WTC11 (cell line): ENCODE measurements around the gene FBN2. TPM values are rescaled to one million over a fixed set of nuclear protein-coding genes. Genes with fewer than 3 reads are reported as not detected.

ENCODE experiments used
- ATAC-seq: fragments of 200-7000 bp; cut with Tn5 transposase; 2 replicates; pipeline ENCODE4 v1.10.0; 2021; ENCODE audit warnings: mild to moderate bottlenecking, moderate library complexity
- CTCF ChIA-PET: fragments of 300-600 bp; sonication (Branson Sonifier 250); formaldehyde crosslinking; loops from one replicate; lab custom pipeline; 2021; ENCODE audit warnings: antibody characterized with exemption; lab: Charles Lee
- POLR2A ChIA-PET: fragments of 350-600 bp; sonication (Branson Sonifier 250); formaldehyde crosslinking; loops from one replicate; lab custom pipeline; 2021; ENCODE audit warnings: antibody characterized with exemption; lab: Charles Lee
- DNase-seq: peaks from one replicate; pipeline ENCODE4 v3.0.0; 2021; ENCODE audit warnings: low spot score
- H3K27ac Mint-ChIP-seq: 2 replicates; pipeline ENCODE4 v1.8.0; 2021; ENCODE audit warnings: mixed read lengths
- H3K27me3 Mint-ChIP-seq: 2 replicates; pipeline ENCODE4 v1.8.0; 2021; ENCODE audit warnings: low read depth, mild to moderate bottlenecking, moderate library complexity, mixed read lengths
- H3K36me3 Mint-ChIP-seq: 2 replicates; pipeline ENCODE4 v1.8.0; 2021; ENCODE audit warnings: mixed read lengths
- H3K4me1 Mint-ChIP-seq: 2 replicates; pipeline ENCODE4 v1.8.0; 2022; ENCODE audit warnings: mixed read lengths
- H3K4me3 Mint-ChIP-seq: 2 replicates; pipeline ENCODE4 v1.8.0; 2021; ENCODE audit warnings: mild to moderate bottlenecking, moderate library complexity, mixed read lengths
- H3K9me3 Mint-ChIP-seq: 2 replicates; pipeline ENCODE4 v1.8.0; 2021; ENCODE audit warnings: mixed read lengths
- ATF6 ChIP-seq: sonication (generic); formaldehyde crosslinking; IDR thresholded peaks from 2 replicates; pipeline ENCODE4 v1.8.1; 2023; ENCODE audit warnings: mild to moderate bottlenecking, missing genetic modification reagents
- CDX4 ChIP-seq: fragments of 250-450 bp; sonication (Bioruptor Pico); IDR thresholded peaks from 2 replicates; pipeline ENCODE4 v1.9.0; 2021; ENCODE audit warnings: moderate library complexity, mild to moderate bottlenecking, inconsistent platforms, borderline replicate concordance
- CREB1 ChIP-seq: sonication (generic); formaldehyde crosslinking; IDR thresholded peaks from 2 replicates; pipeline ENCODE4 v1.8.0; 2023; ENCODE audit warnings: mild to moderate bottlenecking, missing genetic modification reagents
- CREM ChIP-seq: sonication (generic); formaldehyde crosslinking; IDR thresholded peaks from 2 replicates; pipeline ENCODE4 v1.8.1; 2022; ENCODE audit warnings: mild to moderate bottlenecking, missing genetic modification reagents, moderate library complexity
- E2F5 ChIP-seq: sonication (generic); formaldehyde crosslinking; IDR thresholded peaks from 2 replicates; pipeline ENCODE4 v1.8.1; 2022; ENCODE audit warnings: mild to moderate bottlenecking, moderate library complexity, missing genetic modification reagents
- ETV6 ChIP-seq: sonication (generic); formaldehyde crosslinking; IDR thresholded peaks from 2 replicates; pipeline ENCODE4 v1.8.1; 2022; ENCODE audit warnings: mild to moderate bottlenecking, missing genetic modification reagents
- FOXP1 ChIP-seq: sonication (generic); formaldehyde crosslinking; IDR thresholded peaks from 2 replicates; pipeline ENCODE4 v1.8.0; 2022; ENCODE audit warnings: missing genetic modification reagents, mild to moderate bottlenecking, moderate library complexity, borderline replicate concordance
- GTF2I ChIP-seq: fragments of 250-450 bp; sonication (Bioruptor Pico); conservative IDR thresholded peaks from 2 replicates; pipeline ENCODE4 v1.4.0; 2021; ENCODE audit warnings: mild to moderate bottlenecking
- HMGA2 ChIP-seq: fragments of 250-450 bp; sonication (Bioruptor Pico); IDR thresholded peaks from 2 replicates; pipeline ENCODE4 v1.4.0; 2021; ENCODE audit warnings: mild to moderate bottlenecking, moderate library complexity
- JUN ChIP-seq: sonication (generic); formaldehyde crosslinking; IDR thresholded peaks from 2 replicates; pipeline ENCODE4 v1.8.0; 2023; ENCODE audit warnings: mild to moderate bottlenecking, missing genetic modification reagents
- MLX ChIP-seq: sonication (generic); formaldehyde crosslinking; IDR thresholded peaks from 2 replicates; pipeline ENCODE4 v1.8.1; 2023; ENCODE audit warnings: mild to moderate bottlenecking, missing genetic modification reagents, moderate library complexity
- NR2C2 ChIP-seq: sonication (generic); formaldehyde crosslinking; IDR thresholded peaks from 2 replicates; pipeline ENCODE4 v1.8.0; 2022; ENCODE audit warnings: mild to moderate bottlenecking, missing genetic modification reagents
- SOX15 ChIP-seq: fragments of 250-450 bp; sonication (Bioruptor Pico); IDR thresholded peaks from 2 replicates; pipeline ENCODE4 v1.9.0; 2021; ENCODE audit warnings: mild to moderate bottlenecking
- STAT6 ChIP-seq: sonication (generic); formaldehyde crosslinking; conservative IDR thresholded peaks from 2 replicates; pipeline ENCODE4 v1.8.1; 2023; ENCODE audit warnings: mild to moderate bottlenecking, low read depth, missing genetic modification reagents, moderate library complexity
- USF2 ChIP-seq: sonication (generic); formaldehyde crosslinking; IDR thresholded peaks from 2 replicates; pipeline ENCODE4 v1.8.1; 2023; ENCODE audit warnings: mild to moderate bottlenecking, missing genetic modification reagents, moderate library complexity
- ZNF121 ChIP-seq: sonication (generic); formaldehyde crosslinking; IDR thresholded peaks from 2 replicates; pipeline ENCODE4 v1.8.0; 2023; ENCODE audit warnings: missing genetic modification reagents
- ZNF219 ChIP-seq: sonication (generic); formaldehyde crosslinking; IDR thresholded peaks from 2 replicates; pipeline ENCODE4 v1.8.0; 2023; ENCODE audit warnings: missing genetic modification reagents, mild to moderate bottlenecking, borderline replicate concordance
- ZNF281 ChIP-seq: sonication (generic); formaldehyde crosslinking; IDR thresholded peaks from 2 replicates; pipeline ENCODE4 v1.8.0; 2023; ENCODE audit warnings: mild to moderate bottlenecking, missing genetic modification reagents
- ZNF317 ChIP-seq: sonication (generic); formaldehyde crosslinking; IDR thresholded peaks from 2 replicates; pipeline ENCODE4 v1.8.1; 2023; ENCODE audit warnings: low read depth, mild to moderate bottlenecking, moderate library complexity, missing genetic modification reagents, borderline replicate concordance
- ZNF425 ChIP-seq: fragments of 250-450 bp; sonication (Bioruptor Pico); conservative IDR thresholded peaks from 2 replicates; pipeline ENCODE4 v1.9.0; 2021; ENCODE audit warnings: mild to moderate bottlenecking
- total RNA-seq: library from RNA; stranded (reverse); gene quantifications from 3 replicates; pipeline ENCODE4 v1.2.3, GENCODE V29; 2021

FBN2 gene
- total RNA-seq, 1 experiment from 2014 or later, result 56.7 TPM

GRCh38 chr5:128472036-128472435 is 66.0 kb downstream of the FBN2 start:
- POLR2A ChIA-PET, result no interaction called here
- Mint-ChIP-seq H3K27ac (no peak overlapping the region), H3K4me1 (peaks cover 4% of the 10 kb centered on the region; the same call in 1 of the 2 replicates), H3K9me3 (peaks cover 13% of the 10 kb centered on the region), H3K4me3 (no peak overlapping the region), H3K27me3 (no peaks in the 10 kb centered on the region), H3K36me3 (peaks cover 13% of the 10 kb centered on the region)
- no peak for DNase-seq
- CTCF ChIA-PET, result no interaction called here
- no peak for TF ChIP-seq ETV6 (CRISPR knock-in tag)
- no peak for TF ChIP-seq ZNF121 (CRISPR knock-in tag)
- no peak for TF ChIP-seq ATF6
- ATAC-seq, result no peak

GRCh38 chr5:128470663-128471062 is 67.4 kb downstream of the FBN2 start:
- H3K27me3 Mint-ChIP-seq, result no peaks in the 10 kb centered on the region
- no peak for TF ChIP-seq USF2
- TF ChIP-seq SOX15 (CRISPR knock-in tag), result no peak
- no peak for TF ChIP-seq CREB1
- TF ChIP-seq GTF2I (CRISPR knock-in tag), result no peak
- TF ChIP-seq CREM (CRISPR knock-in tag), result no peak
- TF ChIP-seq NR2C2, result no peak
- no peak for TF ChIP-seq STAT6 (CRISPR knock-in tag)
- no peak for TF ChIP-seq ZNF425 (CRISPR knock-in tag)
- no peak for TF ChIP-seq HMGA2 (CRISPR knock-in tag)
- no peak for TF ChIP-seq ZNF219
- TF ChIP-seq CDX4 (CRISPR knock-in tag), result no peak
- no peak for TF ChIP-seq E2F5 (CRISPR knock-in tag)
- no peak for TF ChIP-seq ZNF317 (CRISPR knock-in tag)
- no peak for TF ChIP-seq JUN
- no peak for TF ChIP-seq FOXP1 (CRISPR knock-in tag)
- no peak for TF ChIP-seq MLX (CRISPR knock-in tag)
- no peak for TF ChIP-seq ZNF281 (CRISPR knock-in tag)
- TF ChIP-seq, all 79 proteins: peak for 0
- Mint-ChIP-seq H3K4me1 (peaks cover 4% of the 10 kb centered on the region; the same call in 1 of the 2 replicates), H3K27ac (no peak overlapping the region), H3K4me3 (no peak overlapping the region), H3K36me3 (peaks cover 13% of the 10 kb centered on the region), H3K9me3 (peaks cover 13% of the 10 kb centered on the region)
- ATAC-seq (no peak), DNase-seq (no peak)
- POLR2A ChIA-PET, result no interaction called here
- CTCF ChIA-PET, result no interaction called here
